Liver (tissue), 3 donors: Measurements from ENCODE around the gene MCM10.

Experiments
- ATF3 ChIP-seq: IDR thresholded peaks from 2 replicates; pipeline ENCODE4 v1.6.1; 2016; ENCODE audit warnings: antibody characterized with exemption
- CTCF ChIP-seq: fragments of 150-350 bp; IDR thresholded peaks from 2 replicates; pipeline ENCODE4 v1.5.1; 2017; ENCODE audit warnings: improper control_type of control experiment, low read depth, low read length; ENCODE audit not compliant: missing input control
- FOXA1 ChIP-seq: IDR thresholded peaks from 2 replicates; pipeline ENCODE4 v1.6.1; 2016; ENCODE audit warnings: antibody characterized with exemption
- FOXA2 ChIP-seq: IDR thresholded peaks from 2 replicates; pipeline ENCODE4 v1.6.1; 2016; ENCODE audit warnings: antibody characterized with exemption
- GABPA ChIP-seq, 2 donors: IDR thresholded peaks in 1 of 2; conservative IDR thresholded peaks in 1 of 2; 2 replicates each; pipeline ENCODE4 v1.6.1; 2016; ENCODE audit warnings: antibody characterized with exemption in 2 of 2, mild to moderate bottlenecking in 1 of 2, moderate library complexity in 1 of 2
- JUND ChIP-seq, 2 donors: IDR thresholded peaks; 2 replicates each; pipeline ENCODE4 v1.6.1; 2016; ENCODE audit warnings: antibody characterized with exemption in 2 of 2
- RAD21 ChIP-seq, 2 donors: IDR thresholded peaks; 2 replicates each; pipeline ENCODE4 v1.6.1; 2016; ENCODE audit warnings: antibody characterized with exemption in 2 of 2, mild to moderate bottlenecking in 2 of 2
- SP1 ChIP-seq: IDR thresholded peaks from 2 replicates; pipeline ENCODE4 v1.6.1; 2018; ENCODE audit warnings: antibody characterized with exemption, mild to moderate bottlenecking
- TAF1 ChIP-seq: conservative IDR thresholded peaks from 2 replicates; pipeline ENCODE4 v1.6.1; 2016; ENCODE audit warnings: antibody characterized with exemption, mild to moderate bottlenecking
- YY1 ChIP-seq: IDR thresholded peaks from 2 replicates; pipeline ENCODE4 v1.6.1; 2016; ENCODE audit warnings: antibody characterized with exemption, mild to moderate bottlenecking
- TF ChIP-seq, protein P1 (sequence below): IDR thresholded peaks from 2 replicates; pipeline ENCODE4 v1.6.1; 2016; ENCODE audit warnings: antibody characterized with exemption
- TF ChIP-seq, protein P2 (sequence below): IDR thresholded peaks from 2 replicates; pipeline ENCODE4 v1.6.1; 2016; ENCODE audit warnings: antibody characterized with exemption, mild to moderate bottlenecking
- donor health status: healthy.
- donor health status: healthy.

GRCh38 chr10:13183625-13184024 lies 22.3 kb downstream of the MCM10 start:
- TF ChIP-seq CTCF (no peak), TAF1 (no peak), RAD21 (IDR thresholded peaks at IDR 0.05) (no peak), YY1 (no peak), GABPA (IDR thresholded peaks at IDR 0.05 in 1 of 2, conservative IDR thresholded peaks at IDR 0.05 in 1 of 2) (no peak), JUND (IDR thresholded peaks at IDR 0.05) (no peak), SP1 (no peak), FOXA1 (no peak), FOXA2 (no peak), ATF3 (no peak)
- TF ChIP-seq, protein P1, sequence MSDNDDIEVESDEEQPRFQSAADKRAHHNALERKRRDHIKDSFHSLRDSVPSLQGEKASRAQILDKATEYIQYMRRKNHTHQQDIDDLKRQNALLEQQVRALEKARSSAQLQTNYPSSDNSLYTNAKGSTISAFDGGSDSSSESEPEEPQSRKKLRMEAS = no peak
- TF ChIP-seq, protein P2, sequence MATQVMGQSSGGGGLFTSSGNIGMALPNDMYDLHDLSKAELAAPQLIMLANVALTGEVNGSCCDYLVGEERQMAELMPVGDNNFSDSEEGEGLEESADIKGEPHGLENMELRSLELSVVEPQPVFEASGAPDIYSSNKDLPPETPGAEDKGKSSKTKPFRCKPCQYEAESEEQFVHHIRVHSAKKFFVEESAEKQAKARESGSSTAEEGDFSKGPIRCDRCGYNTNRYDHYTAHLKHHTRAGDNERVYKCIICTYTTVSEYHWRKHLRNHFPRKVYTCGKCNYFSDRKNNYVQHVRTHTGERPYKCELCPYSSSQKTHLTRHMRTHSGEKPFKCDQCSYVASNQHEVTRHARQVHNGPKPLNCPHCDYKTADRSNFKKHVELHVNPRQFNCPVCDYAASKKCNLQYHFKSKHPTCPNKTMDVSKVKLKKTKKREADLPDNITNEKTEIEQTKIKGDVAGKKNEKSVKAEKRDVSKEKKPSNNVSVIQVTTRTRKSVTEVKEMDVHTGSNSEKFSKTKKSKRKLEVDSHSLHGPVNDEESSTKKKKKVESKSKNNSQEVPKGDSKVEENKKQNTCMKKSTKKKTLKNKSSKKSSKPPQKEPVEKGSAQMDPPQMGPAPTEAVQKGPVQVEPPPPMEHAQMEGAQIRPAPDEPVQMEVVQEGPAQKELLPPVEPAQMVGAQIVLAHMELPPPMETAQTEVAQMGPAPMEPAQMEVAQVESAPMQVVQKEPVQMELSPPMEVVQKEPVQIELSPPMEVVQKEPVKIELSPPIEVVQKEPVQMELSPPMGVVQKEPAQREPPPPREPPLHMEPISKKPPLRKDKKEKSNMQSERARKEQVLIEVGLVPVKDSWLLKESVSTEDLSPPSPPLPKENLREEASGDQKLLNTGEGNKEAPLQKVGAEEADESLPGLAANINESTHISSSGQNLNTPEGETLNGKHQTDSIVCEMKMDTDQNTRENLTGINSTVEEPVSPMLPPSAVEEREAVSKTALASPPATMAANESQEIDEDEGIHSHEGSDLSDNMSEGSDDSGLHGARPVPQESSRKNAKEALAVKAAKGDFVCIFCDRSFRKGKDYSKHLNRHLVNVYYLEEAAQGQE = no peak
